Ramos (cell line): ENCODE results near the gene ANGPTL1.
"Not testable (repeated sequence)": the region's sequence is repeated elsewhere in the genome, so short reads cannot be mapped to it uniquely, and the experiment has no call there.

Experiments used
- in situ Hi-C: fragments of 300-500 bp; cut with MboI; formaldehyde crosslinking; loops from one replicate; pipeline ENCODE4 v1.14.3; 2022; ENCODE audit warnings: low sequenced_read_pairs; ENCODE audit not compliant: unreplicated experiment

The ANGPTL1 gene

GRCh38 chr1:178869119-178869697 lies 1.7 kb downstream of the ANGPTL1 start:
- in situ Hi-C loops = no loop called here

- in situ Hi-C loops = no loop called here
Observed at GRCh38 chr1:178868706-178869105, 2.2 kb downstream of the ANGPTL1 start.

GRCh38 chr1:178867670-178868069 lies 3.2 kb downstream of the ANGPTL1 start:
- in situ Hi-C loops = no loop called here

GRCh38 chr1:178864326-178864725 lies 6.6 kb downstream of the ANGPTL1 start:
- in situ Hi-C loops = no loop called here

- in situ Hi-C loops = no loop called here
Observed at GRCh38 chr1:178862864-178863263, 8.0 kb downstream of the ANGPTL1 start.

GRCh38 chr1:178862416-178862815 lies 8.5 kb downstream of the ANGPTL1 start:
- in situ Hi-C loops = no loop called here

GRCh38 chr1:178857126-178857525 lies 13.8 kb downstream of the ANGPTL1 start:
- in situ Hi-C loops = no loop called here

- in situ Hi-C loops = no loop called here
Observed at GRCh38 chr1:178849918-178850317, 21.0 kb downstream of the ANGPTL1 start.

GRCh38 chr1:178847919-178848318 lies 23.0 kb downstream of the ANGPTL1 start:
- in situ Hi-C loops = not testable (repeated sequence)

GRCh38 chr1:178847396-178847849 lies 23.5 kb downstream of the ANGPTL1 start:
- in situ Hi-C loops = no loop called here

GRCh38 chr1:178846306-178846705 lies 24.6 kb downstream of the ANGPTL1 start:
- in situ Hi-C loops = no loop called here

- in situ Hi-C loops = no loop called here
Observed at GRCh38 chr1:178844436-178844835, 26.4 kb downstream of the ANGPTL1 start.

- in situ Hi-C loops = no loop called here
Observed at GRCh38 chr1:178825167-178825566, 45.7 kb downstream of the ANGPTL1 start.

- in situ Hi-C loops = no loop called here
Observed at GRCh38 chr1:178821134-178821866, 49.6 kb downstream of the ANGPTL1 start.

- in situ Hi-C loops = no loop called here
Observed at GRCh38 chr1:178819123-178819522, 51.8 kb downstream of the ANGPTL1 start.

- in situ Hi-C loops = no loop called here
Observed at GRCh38 chr1:178818416-178818815, 52.5 kb downstream of the ANGPTL1 start.

GRCh38 chr1:178810585-178810984 lies 60.3 kb downstream of the ANGPTL1 start:
- in situ Hi-C loops = no loop called here

- in situ Hi-C loops = no loop called here
Observed at GRCh38 chr1:178808529-178808928, 62.3 kb downstream of the ANGPTL1 start.

- in situ Hi-C loops = no loop called here
Observed at GRCh38 chr1:178806665-178807300, 64.1 kb downstream of the ANGPTL1 start.

GRCh38 chr1:178802873-178803272 lies 68.0 kb downstream of the ANGPTL1 start:
- in situ Hi-C loops = no loop called here
